Measurements from ENCODE around the gene OR2AJ1. TPM values are rescaled to one million over a fixed set of nuclear protein-coding genes. Genes with fewer than 3 reads are reported as not detected.
A peak's percentile ranks its signal among the peaks of the same experiment; 100 is the strongest.

The OR2AJ1 gene, protein sequence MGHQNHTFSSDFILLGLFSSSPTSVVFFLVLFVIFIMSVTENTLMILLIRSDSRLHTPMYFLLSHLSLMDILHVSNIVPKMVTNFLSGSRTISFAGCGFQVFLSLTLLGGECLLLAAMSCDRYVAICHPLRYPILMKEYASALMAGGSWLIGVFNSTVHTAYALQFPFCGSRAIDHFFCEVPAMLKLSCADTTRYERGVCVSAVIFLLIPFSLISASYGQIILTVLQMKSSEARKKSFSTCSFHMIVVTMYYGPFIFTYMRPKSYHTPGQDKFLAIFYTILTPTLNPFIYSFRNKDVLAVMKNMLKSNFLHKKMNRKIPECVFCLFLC
- not detected in 2 replicates for total RNA-seq (2014; rRNA removed; shearing (Covaris generic))

DNA sequence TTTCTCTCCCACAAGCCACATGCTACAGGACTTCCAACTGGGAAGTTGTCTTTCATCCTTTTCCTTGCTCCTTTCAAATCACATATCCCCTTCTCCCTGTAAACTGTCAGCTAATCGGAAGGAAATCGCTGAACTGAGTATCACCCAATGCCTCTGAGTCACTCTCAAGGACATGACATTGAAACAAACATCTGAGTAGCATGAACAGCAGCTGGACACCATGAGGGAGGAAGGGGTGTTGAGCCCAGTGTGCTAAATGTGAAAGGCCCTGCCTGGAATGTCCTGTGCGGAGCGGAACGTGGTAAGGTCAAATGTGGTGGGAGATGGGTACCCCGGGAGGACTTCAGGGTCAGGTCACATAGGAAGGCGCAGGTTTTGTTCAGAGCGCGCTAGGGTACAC is at the start of gene OR2AJ1:
TSS of gene OR2AJ1 (plus strand) at position 22 of the 400 bp plus-strand sequence. CDS start 8,880 bp downstream, outside the sequence.
- DNase-seq (ENCODE audit: low spot score), result no peak

DNA sequence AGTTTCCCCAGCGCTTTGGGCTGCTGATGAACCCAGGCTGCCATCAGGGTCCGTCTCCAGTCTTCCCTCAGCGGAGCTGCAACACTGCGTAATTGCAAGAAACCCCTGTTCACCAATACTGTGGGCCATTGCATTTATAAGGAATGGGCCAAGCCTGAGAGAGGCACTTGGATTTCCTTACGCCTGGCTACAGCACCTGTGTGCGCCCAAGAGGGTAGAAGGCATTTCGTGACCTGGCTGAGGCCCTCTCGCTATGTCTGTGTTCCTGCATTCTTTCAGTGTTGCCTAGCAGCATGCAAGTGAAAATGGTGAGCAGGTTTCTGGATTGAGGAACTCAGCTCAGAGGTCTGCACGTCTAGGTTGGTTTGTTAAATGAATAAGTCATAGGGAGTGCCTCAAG is 41.3 kb upstream of the OR2AJ1 start:
- DNase-seq (ENCODE audit: low spot score), result no peak

DNA sequence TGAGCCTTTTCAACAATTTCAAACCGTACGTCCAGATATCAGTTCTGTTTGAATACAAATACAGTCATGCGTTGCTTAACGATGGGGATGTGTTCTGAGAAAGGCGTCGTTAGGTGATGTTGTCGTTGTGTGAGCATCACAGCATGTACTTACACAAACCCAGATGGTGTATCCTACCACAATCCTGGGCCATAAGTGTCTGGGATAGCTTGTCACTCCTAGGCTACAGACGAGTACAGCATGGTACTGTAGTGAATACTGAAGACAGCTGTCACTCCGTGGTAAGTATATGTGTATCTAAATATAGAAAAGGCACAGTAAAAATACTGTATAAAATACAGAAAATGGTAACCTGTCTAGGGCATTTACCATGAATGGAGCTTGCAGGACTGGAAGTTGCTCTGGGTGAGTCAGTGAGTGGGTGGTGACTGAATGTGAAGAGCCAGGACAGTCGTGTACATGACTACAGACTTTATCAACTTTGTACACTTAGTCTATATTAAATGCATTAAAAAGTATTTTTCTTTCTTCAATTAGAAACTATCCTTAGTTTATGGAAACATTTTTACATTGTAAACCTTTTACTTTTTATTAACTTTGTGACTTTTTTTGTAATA is 39.8 kb upstream of the OR2AJ1 start:
- no peak for DNase-seq (ENCODE audit: low spot score)

DNA sequence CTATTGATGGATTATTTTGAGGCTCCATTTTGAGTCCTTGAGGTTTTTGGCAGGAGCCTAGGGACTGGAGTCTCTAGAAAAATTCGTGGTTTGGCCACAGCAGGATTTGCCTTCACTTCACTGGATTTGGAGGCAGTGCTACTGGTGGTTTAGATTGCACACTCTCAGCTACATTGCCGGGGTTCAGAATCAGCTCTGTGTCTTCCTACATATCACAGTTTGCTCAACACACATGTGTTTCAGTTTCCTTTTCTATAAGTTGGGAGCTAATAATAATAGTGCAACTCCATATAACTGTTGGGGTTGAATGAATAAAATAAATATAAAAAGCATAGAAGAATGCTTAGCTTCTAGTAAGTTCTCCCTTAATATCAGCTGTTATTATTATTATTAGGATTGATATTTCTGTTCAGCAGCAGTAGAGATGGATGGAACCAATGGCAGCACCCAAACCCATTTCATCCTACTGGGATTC is 29.5 kb upstream of the OR2AJ1 start, which contains the start of gene OR2W3:
TSS of gene OR2W3 (plus strand) at position 425 of the 475 bp plus-strand sequence. CDS start at position 425, 0 bp downstream.
- DNase-seq (ENCODE audit: low spot score), result no peak

DNA sequence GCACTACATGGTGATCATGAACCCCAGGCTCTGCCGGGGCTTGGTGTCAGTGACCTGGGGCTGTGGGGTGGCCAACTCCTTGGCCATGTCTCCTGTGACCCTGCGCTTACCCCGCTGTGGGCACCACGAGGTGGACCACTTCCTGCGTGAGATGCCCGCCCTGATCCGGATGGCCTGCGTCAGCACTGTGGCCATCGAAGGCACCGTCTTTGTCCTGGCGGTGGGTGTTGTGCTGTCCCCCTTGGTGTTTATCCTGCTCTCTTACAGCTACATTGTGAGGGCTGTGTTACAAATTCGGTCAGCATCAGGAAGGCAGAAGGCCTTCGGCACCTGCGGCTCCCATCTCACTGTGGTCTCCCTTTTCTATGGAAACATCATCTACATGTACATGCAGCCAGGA is 28.7 kb upstream of the OR2AJ1 start:
- no peak for DNase-seq (ENCODE audit: low spot score)

GRCh38 chr1:247904122-247904521 is 20.6 kb upstream of the OR2AJ1 start:
- DNase-seq (ENCODE audit: low spot score), result no peak

- no peak for DNase-seq (ENCODE audit: low spot score)
These were observed 19.5 kb upstream of the OR2AJ1 start for GRCh38 chr1:247905181-247905580.

- DNase-seq (ENCODE audit: low spot score), result no peak
These were observed 18.7 kb upstream of the OR2AJ1 start for GRCh38 chr1:247905910-247906503.

DNA sequence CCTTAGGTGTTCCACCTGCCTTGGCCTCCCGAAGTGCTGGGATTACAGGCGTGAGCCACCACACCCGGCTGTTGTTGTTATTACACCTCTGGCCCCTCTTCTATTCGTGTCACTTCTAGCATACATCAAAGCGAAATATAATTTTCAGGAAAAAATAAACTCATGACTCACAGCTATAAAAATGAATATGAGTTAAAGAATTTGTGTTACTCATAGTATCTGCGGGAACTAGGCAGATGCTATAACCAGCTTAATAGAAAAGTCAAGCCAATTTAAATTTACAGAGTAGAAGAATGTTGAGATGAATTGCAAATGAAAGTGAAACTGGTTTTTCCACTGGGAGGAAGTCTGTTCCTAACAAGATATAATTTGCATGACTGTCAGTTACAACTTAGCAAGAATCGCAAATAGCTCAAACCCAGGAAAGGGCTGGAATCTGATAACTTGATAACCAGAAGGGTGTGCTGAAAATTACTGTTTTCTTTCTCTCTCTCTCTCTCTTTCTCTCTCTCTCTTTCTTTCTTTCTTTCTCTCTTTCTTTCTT is 18.1 kb upstream of the OR2AJ1 start:
- DNase-seq (ENCODE audit: low spot score), result peak; percentile 77

GRCh38 chr1:247908766-247909165 is 15.9 kb upstream of the OR2AJ1 start:
- DNase-seq (ENCODE audit: low spot score), result no peak

DNA sequence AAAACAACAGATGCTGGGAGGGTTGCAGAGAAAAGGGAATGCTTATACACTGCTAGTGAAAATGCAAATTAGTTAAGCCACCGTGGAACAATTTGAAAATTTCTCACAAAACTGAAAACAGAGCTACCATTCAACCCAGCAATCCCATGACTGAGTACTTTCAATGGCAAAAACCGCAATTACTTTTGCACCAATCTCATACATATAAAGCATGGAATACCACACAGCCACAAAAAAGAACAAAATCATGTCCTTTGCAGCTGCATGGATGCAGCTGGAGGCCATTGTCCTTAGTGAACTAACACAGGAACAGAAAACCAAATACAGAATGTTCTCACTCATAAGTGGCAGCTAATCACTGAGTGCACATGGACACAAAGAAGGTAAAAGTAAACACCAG is 10.9 kb upstream of the OR2AJ1 start:
- DNase-seq (ENCODE audit: low spot score), result no peak

DNA sequence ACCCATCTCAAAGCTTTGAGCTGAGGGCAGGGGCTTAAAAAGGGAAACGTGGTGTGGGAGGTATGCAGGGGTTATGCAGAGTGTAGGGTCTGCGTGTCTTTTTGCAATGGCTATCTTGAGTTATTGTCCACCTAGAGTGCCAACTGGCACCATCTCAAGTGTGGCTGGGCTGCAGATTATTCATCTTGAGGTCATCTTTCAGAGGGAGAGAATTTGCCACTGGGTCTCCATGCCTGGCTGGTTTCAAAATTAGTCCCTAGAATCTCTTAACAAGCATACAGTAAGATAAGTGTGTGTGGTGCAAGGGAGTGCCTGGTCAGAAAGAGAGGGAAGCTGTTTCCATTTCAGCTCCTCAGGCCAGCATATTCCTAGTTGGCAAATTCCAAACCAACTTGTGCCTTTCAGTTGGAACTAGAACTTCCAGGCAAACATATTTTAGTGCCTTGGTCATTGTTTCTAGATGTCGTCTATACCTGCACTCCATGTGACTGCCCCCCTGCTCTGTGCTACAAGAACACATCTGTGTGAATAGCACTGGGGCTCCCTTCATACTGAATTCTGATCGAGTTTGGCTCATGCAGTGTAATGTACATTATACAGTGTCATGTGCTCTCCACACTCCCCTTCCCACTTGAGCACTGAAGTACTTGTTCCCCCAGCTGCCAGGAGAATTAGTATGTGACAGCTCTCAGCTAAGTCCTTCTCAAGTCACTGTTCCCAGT is 9.6 kb upstream of the OR2AJ1 start:
- peak; percentile 37 for DNase-seq (ENCODE audit: low spot score)

- DNase-seq (ENCODE audit: low spot score), result no peak
These were observed 4.7 kb upstream of the OR2AJ1 start, which contains the start of gene OR2T8 for GRCh38 chr1:247919952-247920351. OR2T8 (plus strand) TSS chr1:247920252; CDS start chr1:247921018, 766 bp downstream.

DNA sequence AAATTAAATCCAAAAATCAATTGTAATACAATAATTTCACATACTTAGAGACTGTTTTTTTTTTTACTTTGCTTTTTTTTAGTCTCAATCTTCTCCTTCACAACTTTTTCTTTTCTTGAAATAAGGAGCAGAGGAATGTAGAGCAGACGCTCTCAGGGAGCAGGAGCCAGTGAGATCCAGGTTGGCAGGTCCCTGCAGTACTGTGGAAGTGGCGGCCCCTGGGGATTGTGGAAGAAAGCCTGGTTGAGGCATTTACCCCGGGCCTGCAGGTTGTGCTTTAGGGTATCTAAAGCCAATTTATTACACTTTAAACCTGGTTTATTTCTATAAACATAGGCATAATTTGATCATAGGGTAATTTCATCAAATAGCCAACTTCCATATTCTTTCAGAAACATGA is 748 bp upstream of the OR2AJ1 start:
- no peak for DNase-seq (ENCODE audit: low spot score)

DNA sequence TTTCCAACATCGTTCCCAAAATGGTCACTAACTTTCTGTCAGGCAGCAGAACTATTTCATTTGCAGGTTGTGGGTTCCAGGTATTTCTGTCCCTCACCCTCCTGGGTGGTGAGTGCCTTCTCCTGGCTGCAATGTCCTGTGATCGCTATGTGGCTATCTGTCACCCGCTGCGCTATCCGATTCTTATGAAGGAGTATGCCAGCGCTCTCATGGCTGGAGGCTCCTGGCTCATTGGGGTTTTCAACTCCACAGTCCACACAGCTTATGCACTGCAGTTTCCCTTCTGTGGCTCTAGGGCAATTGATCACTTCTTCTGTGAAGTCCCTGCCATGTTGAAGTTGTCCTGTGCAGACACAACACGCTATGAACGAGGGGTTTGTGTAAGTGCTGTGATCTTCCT is 9.3 kb downstream of the OR2AJ1 start:
- no peak for DNase-seq (ENCODE audit: low spot score)

- no peak for DNase-seq (ENCODE audit: low spot score)
These were observed 11.1 kb downstream of the OR2AJ1 start for GRCh38 chr1:247935781-247936180.

DNA sequence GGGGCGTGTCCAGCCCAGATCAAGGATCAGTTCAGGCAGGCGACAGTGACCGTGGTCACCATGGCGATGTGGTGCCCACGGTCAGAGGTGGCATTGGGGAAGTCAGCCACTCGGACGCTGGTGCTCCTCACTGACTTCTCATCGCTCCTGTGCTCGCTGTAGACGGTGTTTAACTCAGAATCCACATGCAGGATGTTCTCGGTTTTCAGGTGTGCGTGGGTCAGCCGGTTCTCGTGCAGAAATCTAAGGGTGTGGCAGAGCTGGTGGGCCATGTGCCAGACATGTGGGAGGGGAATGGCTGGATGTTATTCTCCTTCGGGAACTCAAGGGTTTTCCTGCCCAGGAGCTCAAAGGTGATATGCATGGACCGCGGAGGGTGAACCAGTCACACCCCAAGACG is 11.7 kb downstream of the OR2AJ1 start:
- no peak for DNase-seq (ENCODE audit: low spot score)

DNA sequence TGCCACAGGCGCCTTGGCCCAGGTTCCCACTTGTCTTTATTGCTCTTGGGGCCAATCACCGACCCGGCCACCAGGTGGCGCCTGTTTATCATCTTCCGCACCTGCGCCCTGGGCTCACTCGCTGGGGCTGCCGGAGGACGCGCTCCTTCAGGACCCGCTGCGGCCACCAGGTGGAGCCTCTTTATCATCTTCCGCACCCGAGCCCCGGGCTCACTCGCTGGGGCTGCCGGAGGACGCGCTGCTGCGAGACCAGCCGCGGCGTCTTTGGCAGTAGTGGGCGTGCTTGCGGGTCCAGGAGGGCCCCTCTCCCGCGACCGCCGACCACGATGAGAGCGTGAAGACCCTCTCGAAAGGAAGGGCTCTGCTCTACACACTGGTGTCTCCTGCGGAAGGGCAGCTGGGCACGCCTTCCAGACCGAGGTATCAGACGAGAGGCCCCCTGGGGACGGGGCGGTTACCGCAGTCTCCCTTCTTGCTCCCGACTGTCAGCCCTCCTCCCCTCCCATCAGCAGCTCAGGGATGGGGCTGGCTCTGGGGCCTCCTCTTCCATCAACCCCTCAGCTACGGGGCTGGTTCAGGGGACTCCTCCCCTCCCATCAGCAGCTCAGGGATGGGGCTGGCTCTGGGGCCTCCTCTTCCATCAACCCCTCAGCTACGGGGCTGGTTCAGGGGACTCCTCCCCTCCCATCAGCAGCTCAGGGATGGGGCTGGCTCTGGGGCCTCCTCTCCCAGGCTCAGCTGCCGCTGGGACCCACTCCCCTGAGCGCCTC is 12.5 kb downstream of the OR2AJ1 start:
- peak; percentile 57 for DNase-seq (ENCODE audit: low spot score)

DNA sequence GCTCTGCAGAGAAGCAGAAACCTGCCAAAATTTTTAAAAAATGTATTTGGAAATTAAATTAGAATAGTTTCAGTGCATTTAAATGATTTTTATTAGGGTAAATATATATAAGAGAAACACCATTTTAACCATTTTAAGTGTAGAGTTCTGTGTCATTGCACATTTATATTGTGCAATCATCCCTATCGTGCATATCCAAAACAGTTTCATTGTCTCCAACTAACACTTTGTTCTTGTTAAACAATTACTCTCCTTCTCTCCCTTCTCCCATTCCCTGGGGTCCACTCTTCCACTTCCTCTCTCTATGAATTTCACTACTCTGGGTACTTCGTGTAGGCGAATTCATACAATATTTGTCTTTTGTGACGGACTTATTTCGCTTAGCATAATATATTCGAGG is 17.9 kb downstream of the OR2AJ1 start:
- DNase-seq (ENCODE audit: low spot score), result no peak

- DNase-seq (ENCODE audit: low spot score), result no peak
These were observed 23.9 kb downstream of the OR2AJ1 start, which contains the start of gene OR2L8 for GRCh38 chr1:247948558-247948957. OR2L8 (plus strand) TSS chr1:247948858; CDS start chr1:247948858, 0 bp downstream.

DNA sequence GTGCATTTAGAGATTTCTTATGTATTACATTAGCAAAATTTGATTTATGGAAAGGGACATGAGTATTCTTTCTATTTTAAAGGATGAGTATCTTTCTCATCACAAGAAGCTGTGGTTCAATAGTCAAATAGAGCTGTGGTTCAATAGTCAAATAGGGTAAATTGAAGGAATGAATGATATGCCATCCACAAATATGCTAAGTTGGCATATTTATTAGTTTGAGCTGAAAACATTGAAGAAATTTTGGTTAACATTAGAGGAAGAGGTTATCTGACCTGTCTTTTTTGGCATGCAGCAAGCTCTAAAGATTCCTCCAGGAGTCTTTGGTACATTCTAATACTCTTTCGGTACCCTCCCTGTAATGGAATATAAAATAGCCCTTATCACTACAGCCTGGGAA is 28.7 kb downstream of the OR2AJ1 start:
- DNase-seq (ENCODE audit: low spot score), result no peak

Measured in H4 (cell line).